H1 (cell line): ENCODE measurements around the gene C5orf22. TPM values are rescaled to one million over a fixed set of nuclear protein-coding genes. Genes with fewer than 3 reads are reported as not detected.

Source experiments
- CTCF ChIA-PET: fragments of 300-600 bp; sonication (Branson Sonifier 250); formaldehyde crosslinking; loops from one replicate; lab custom pipeline; 2021; ENCODE audit not compliant: partially characterized antibody; lab: Charles Lee
- POLR2A ChIA-PET: fragments of 300-600 bp; sonication (Branson Sonifier 250); formaldehyde crosslinking; loops from one replicate; lab custom pipeline; 2021; ENCODE audit warnings: inconsistent platforms; ENCODE audit not compliant: partially characterized antibody; lab: Charles Lee
- DNase-seq, 2 experiments: peaks; one replicate each; pipeline versions ENCODE4 v3.0.0 to v3.0.0-alpha.2; 2010 to 2022; ENCODE audit warnings: low spot score in 2 of 2, low read depth in 1 of 2, mixed read lengths in 1 of 2
- FAIRE-seq: peaks from 2 replicates; lab custom pipeline; 2011; peaks lifted over from hg19 to GRCh38; lab: Jason Lieb, UNC
- H2AFZ ChIP-seq: 2 replicates; pipeline ENCODE4 v1.8.1; 2012; ENCODE audit warnings: low read length, inconsistent platforms
- H2AK5ac ChIP-seq: 2 replicates; pipeline ENCODE4 v1.6.1; 2013; ENCODE audit warnings: low read depth, low read length
- H2BK120ac ChIP-seq: replicated peaks from 2 replicates; pipeline ENCODE3; 2013; ENCODE audit warnings: low read depth, low read length, inconsistent platforms
- H2BK12ac ChIP-seq: 2 replicates; pipeline ENCODE4 v1.6.1; 2013; ENCODE audit warnings: low read depth, low read length
- H2BK15ac ChIP-seq: 2 replicates; pipeline ENCODE4 v1.6.1; 2013; ENCODE audit warnings: low read length
- H2BK20ac ChIP-seq: 2 replicates; pipeline ENCODE4 v1.6.1; 2013; ENCODE audit warnings: low read length
- H2BK5ac ChIP-seq: 2 replicates; pipeline ENCODE4 v1.6.1; 2013; ENCODE audit warnings: low read depth, low read length
- H3K14ac ChIP-seq: 2 replicates; pipeline ENCODE4 v1.6.1; 2013; ENCODE audit warnings: inconsistent platforms; ENCODE audit not compliant: insufficient read length
- H3K18ac ChIP-seq: 2 replicates; pipeline ENCODE4 v1.6.1; 2013; ENCODE audit warnings: low read length; ENCODE audit errors: extremely low read depth
- H3K23ac ChIP-seq: 2 replicates; pipeline ENCODE4 v1.6.1; 2013; ENCODE audit warnings: inconsistent platforms; ENCODE audit not compliant: insufficient read length
- H3K23me2 ChIP-seq: 2 replicates; pipeline ENCODE4 v1.6.1; 2013; ENCODE audit warnings: low read depth, low read length
- H3K27ac ChIP-seq: 2 replicates; pipeline ENCODE4 v1.6.1; 2011; ENCODE audit warnings: low read depth, low read length, inconsistent platforms
- H3K27me3 ChIP-seq, 4 experiments: replicated peaks in 1 of 4; 1 replicate in 1 of 4; 2 replicates in 3 of 4; pipeline versions ENCODE4 v1.6.1 to v1.8.1; 2011 to 2013; ENCODE audit warnings: low read length in 3 of 4, mild to moderate bottlenecking in 3 of 4, inconsistent platforms in 2 of 4, mixed read lengths in 2 of 4, moderate library complexity in 1 of 4; ENCODE audit not compliant: control insufficient read depth in 3 of 4, insufficient read depth in 3 of 4; ENCODE audit errors: extremely low read depth in 1 of 4
- H3K36me3 ChIP-seq, 4 experiments: 2 replicates each; pipeline versions ENCODE4 v1.6.1 to v1.8.1; 2011 to 2013; ENCODE audit warnings: mild to moderate bottlenecking in 4 of 4, low read length in 3 of 4, moderate library complexity in 2 of 4, control low read depth in 1 of 4, inconsistent platforms in 1 of 4; ENCODE audit not compliant: insufficient read depth in 4 of 4, control insufficient read depth in 2 of 4
- H3K4ac ChIP-seq: replicated peaks from 2 replicates; pipeline ENCODE3; 2013; ENCODE audit warnings: low read length, low read depth, mixed read lengths, inconsistent platforms; ENCODE audit not compliant: insufficient read length
- H3K4me1 ChIP-seq, 4 experiments: replicated peaks in 1 of 4; 1 replicate in 1 of 4; 2 replicates in 3 of 4; pipeline versions ENCODE4 v1.6.1 to v1.8.1; 2011 to 2013; ENCODE audit warnings: low read length in 3 of 4, inconsistent platforms in 2 of 4, mixed read lengths in 1 of 4; ENCODE audit not compliant: insufficient read depth in 4 of 4, control insufficient read depth in 3 of 4
- H3K4me2 ChIP-seq, 2 experiments: 2 replicates each; pipeline versions ENCODE4 v1.6.1 to v1.8.1; 2011 to 2013; ENCODE audit warnings: low read depth in 2 of 2, low read length in 2 of 2, control low read depth in 1 of 2, inconsistent platforms in 1 of 2, mild to moderate bottlenecking in 1 of 2; ENCODE audit not compliant: insufficient read depth in 1 of 2
- H3K4me3 ChIP-seq, 4 experiments: fragments of 200-600, 300-600 bp in 1 of 4; sonication (generic), shearing (Covaris generic), sonication (Bioruptor Twin) in 1 of 4; 2 replicates each; pipeline versions ENCODE4 v1.5.1 to v1.8.1; 2011 to 2016; ENCODE audit warnings: low read length in 4 of 4, low read depth in 3 of 4, control low read depth in 2 of 4, inconsistent platforms in 2 of 4, mild to moderate bottlenecking in 2 of 4, mixed read lengths in 1 of 4, moderate library complexity in 1 of 4; ENCODE audit not compliant: insufficient read depth in 2 of 4; ENCODE audit errors: extremely low read depth in 1 of 4
- H3K56ac ChIP-seq: replicated peaks from 2 replicates; pipeline ENCODE3; 2013; ENCODE audit warnings: low read depth, mild to moderate bottlenecking, mixed read lengths, low read length, inconsistent platforms; ENCODE audit not compliant: insufficient read length
- H3K79me1 ChIP-seq: 2 replicates; pipeline ENCODE4 v1.6.1; 2013; ENCODE audit warnings: low read depth, low read length, control low read depth
- H3K79me2 ChIP-seq, 2 experiments: 2 replicates each; pipeline versions ENCODE4 v1.6.1 to v1.8.1; 2012 to 2013; ENCODE audit warnings: low read length in 2 of 2, mild to moderate bottlenecking in 2 of 2, inconsistent platforms in 1 of 2; ENCODE audit not compliant: insufficient read depth in 2 of 2, control insufficient read depth in 1 of 2
- H3K9ac ChIP-seq, 4 experiments: replicated peaks in 1 of 4; 1 replicate in 1 of 4; 2 replicates in 3 of 4; pipeline versions ENCODE4 v1.6.1 to v1.8.1; 2011 to 2013; ENCODE audit warnings: low read depth in 3 of 4, low read length in 3 of 4, control low read depth in 2 of 4, mild to moderate bottlenecking in 2 of 4, moderate library complexity in 2 of 4, inconsistent platforms in 1 of 4; ENCODE audit errors: extremely low read depth in 1 of 4
- H3K9me3 ChIP-seq, 2 experiments: 2 replicates each; pipeline versions ENCODE4 v1.6.1 to v1.8.1; 2012 to 2013; ENCODE audit warnings: mild to moderate bottlenecking in 2 of 2, moderate library complexity in 2 of 2, control low read depth in 1 of 2, inconsistent platforms in 1 of 2, low read depth in 1 of 2, low read length in 1 of 2, mixed read lengths in 1 of 2; ENCODE audit not compliant: insufficient read depth in 2 of 2
- H4K20me1 ChIP-seq, 2 experiments: replicated peaks in 1 of 2; 2 replicates each; pipeline versions ENCODE3 to v1.8.1; 2011 to 2013; ENCODE audit warnings: inconsistent platforms in 2 of 2, low read length in 2 of 2, mild to moderate bottlenecking in 1 of 2; ENCODE audit not compliant: insufficient read depth in 2 of 2, control insufficient read depth in 1 of 2
- H4K5ac ChIP-seq: 2 replicates; pipeline ENCODE4 v1.6.1; 2013; ENCODE audit warnings: low read length, low read depth, mixed read lengths, inconsistent platforms; ENCODE audit not compliant: insufficient read length
- H4K8ac ChIP-seq: 2 replicates; pipeline ENCODE4 v1.8.0; 2013; ENCODE audit warnings: mild to moderate bottlenecking, moderate library complexity, low read length, inconsistent platforms; ENCODE audit not compliant: insufficient read depth; ENCODE audit errors: extremely low read depth
- H4K91ac ChIP-seq: replicated peaks from 2 replicates; pipeline ENCODE3; 2013; ENCODE audit warnings: low read length, mixed read lengths, inconsistent platforms; ENCODE audit not compliant: insufficient read length
- RBBP5 ChIP-seq: IDR thresholded peaks from 2 replicates; pipeline ENCODE4 v1.7.1; 2012; ENCODE audit warnings: low read depth, mild to moderate bottlenecking, inconsistent platforms, low read length, moderate library complexity, borderline replicate concordance
- polyA plus RNA-seq, 7 experiments: library from polyadenylated mRNA; depleted of rRNA in 3 of 7; stranded (reverse) in 5 of 7; unstranded in 2 of 7; fragments of >200 nt in 5 of 7; fragments of 200-250 nt in 2 of 7; gene quantifications; 1 replicate in 5 of 7; 2 replicates in 1 of 7; 4 replicates in 1 of 7; pipeline versions ENCODE4 v1.2.1 to v1.2.3, GENCODE V29; 2011 to 2013; ENCODE audit warnings: missing spikeins in 2 of 7, mixed read lengths in 2 of 7
- total RNA-seq: library from RNA; stranded (reverse); fragmentation: NEBNext Ultra II Directional; extraction: Animal tissue kit (Norgen Biotek cat#: 25700); gene quantifications from 2 replicates; pipeline ENCODE4 v1.2.1, GENCODE V29; 2021

C5orf22 gene
- total and polyA plus RNA-seq, 2 of the 8 experiments (the other 6 are each of a cell fraction or from before 2014, with no cell fraction given): 19.6 to 36.2 TPM

DNA sequence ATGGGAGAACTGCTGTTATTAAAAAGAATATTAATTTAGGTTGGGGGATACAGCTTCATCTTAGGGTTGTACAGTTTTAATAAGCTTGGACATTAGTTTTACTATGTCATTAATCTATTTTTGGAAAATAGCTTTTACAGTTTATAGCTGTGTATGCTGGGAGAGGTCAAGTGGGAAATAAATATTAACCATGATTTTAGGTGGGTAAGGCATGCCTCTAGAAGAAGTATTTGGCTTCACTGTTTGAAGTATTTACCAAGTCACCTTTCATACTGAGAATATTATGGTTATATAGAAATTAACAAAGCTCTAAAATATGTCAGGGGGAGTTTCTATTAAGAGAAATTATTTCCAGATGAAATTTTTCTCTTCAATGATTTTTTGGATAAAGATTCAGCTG is 5.2 kb downstream of the C5orf22 start:
- ChIA-PET CTCF (interaction anchor here (0.6 to 1.5 kb wide), 3 partner anchors 40 to 292 kb away, joined by 3 to 4 read pairs (median 4); no protein-coding TSS in a partner anchor), POLR2A (interaction anchor here (1.2 to 1.3 kb wide), 2 partner anchors 10 to 19 kb away, joined by 3 to 4 read pairs; no protein-coding TSS in a partner anchor)
- Histone ChIP-seq H3K79me2 (peaks cover 0 to 13% of the 10 kb centered on the region in 2 experiments; a peak in 3 of 4 replicates), H3K14ac (no peak overlapping the region), H2BK5ac (no peak overlapping the region), H2AFZ (no peak overlapping the region), H2BK20ac (no peak overlapping the region), H3K9ac (no peak overlapping the region), H2BK120ac (no peak overlapping the region), H2BK12ac (no peak overlapping the region), H3K27me3 (no peaks in the 10 kb centered on the region), H3K9me3 (no peaks in the 10 kb centered on the region), H3K36me3 (peaks cover 11 to 71% (median 31%) of the 10 kb centered on the region in 4 experiments), H3K23me2 (peaks cover 4% of the 10 kb centered on the region; the same call in 1 of the 2 replicates), H3K18ac (no peak overlapping the region), H3K4me1 (peaks cover 0 to 3% (median 0%) of the 10 kb centered on the region in 4 experiments; a peak in 1 of 7 replicates), H3K27ac (no peak overlapping the region), H3K79me1 (no peaks in the 10 kb centered on the region; the same call in 1 of the 2 replicates), H2AK5ac (no peak overlapping the region), H3K4me3 (no peak overlapping the region), H4K5ac (no peak overlapping the region), H4K20me1 (peaks cover 0 to 2% of the 10 kb centered on the region in 2 experiments), H3K56ac (no peak overlapping the region), H3K4ac (no peak overlapping the region), H2BK15ac (no peak overlapping the region), H3K4me2 (no peak overlapping the region), H4K8ac (no peak overlapping the region), H3K23ac (no peak overlapping the region), H4K91ac (no peak overlapping the region)
- DNase-seq: no peak
- no peak for FAIRE-seq
- no peak for TF ChIP-seq RBBP5
